Inferior parietal cortex (tissue), 1 donor: ENCODE measurements around the gene CD63.
A peak's percentile ranks its signal among the peaks of the same experiment; 100 is the strongest.

Experiments
- DNase-seq: peaks from one replicate; pipeline ENCODE4 v3.0.0-alpha.2; 2016; ENCODE audit errors: extremely low spot score

CD63 gene

DNA sequence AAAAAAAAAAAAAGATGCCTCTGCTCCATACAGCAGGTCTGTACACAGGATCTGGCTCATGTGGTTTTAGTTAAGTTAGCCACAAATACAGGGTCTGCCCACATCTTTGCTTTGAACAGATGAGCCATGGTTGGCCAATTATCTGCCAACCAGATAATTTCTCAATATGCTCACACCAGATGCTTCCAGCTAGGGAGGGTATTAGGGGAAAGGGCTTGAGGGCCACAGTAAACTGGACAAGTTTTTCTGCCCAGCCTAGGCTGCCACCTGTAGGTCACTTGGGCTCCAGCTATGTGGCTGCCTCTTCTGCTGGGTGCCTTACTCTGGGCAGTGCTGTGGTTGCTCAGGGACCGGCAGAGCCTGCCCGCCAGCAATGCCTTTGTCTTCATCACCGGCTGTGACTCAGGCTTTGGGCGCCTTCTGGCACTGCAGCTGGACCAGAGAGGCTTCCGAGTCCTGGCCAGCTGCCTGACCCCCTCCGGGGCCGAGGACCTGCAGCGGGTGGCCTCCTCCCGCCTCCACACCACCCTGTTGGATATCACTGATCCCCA lies 7.8 kb downstream of the CD63 start:
- no peak for DNase-seq

DNA sequence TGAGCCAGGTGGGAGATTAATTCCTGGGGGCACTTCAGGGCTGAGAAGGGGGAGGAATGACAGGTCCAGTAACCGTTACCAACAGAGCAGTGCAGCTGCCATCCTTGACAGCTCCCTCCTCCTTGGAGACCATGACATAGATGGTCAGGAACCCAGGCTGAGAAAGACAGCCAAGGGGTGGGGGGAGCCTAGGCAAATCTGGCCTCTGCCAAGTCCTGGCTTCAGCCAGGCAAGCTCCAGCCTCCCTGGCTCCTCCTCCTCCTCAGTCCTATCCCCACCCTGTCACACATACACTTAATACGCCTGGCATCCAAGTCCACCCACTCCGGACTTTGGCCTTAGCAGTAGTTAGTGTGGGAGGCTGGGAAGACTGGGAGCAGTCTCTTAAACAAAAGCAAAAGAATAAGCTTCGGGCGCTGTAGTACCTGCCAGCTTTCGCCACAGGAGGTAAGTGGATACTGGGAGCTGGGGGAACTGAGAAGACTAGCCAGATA lies 8.7 kb downstream of the CD63 start, which contains the start of gene RDH5:
TSS of gene RDH5 (plus strand) at position 323 of the 494 bp plus-strand sequence. CDS start 792 bp downstream, outside the sequence.
- no peak for DNase-seq

DNA sequence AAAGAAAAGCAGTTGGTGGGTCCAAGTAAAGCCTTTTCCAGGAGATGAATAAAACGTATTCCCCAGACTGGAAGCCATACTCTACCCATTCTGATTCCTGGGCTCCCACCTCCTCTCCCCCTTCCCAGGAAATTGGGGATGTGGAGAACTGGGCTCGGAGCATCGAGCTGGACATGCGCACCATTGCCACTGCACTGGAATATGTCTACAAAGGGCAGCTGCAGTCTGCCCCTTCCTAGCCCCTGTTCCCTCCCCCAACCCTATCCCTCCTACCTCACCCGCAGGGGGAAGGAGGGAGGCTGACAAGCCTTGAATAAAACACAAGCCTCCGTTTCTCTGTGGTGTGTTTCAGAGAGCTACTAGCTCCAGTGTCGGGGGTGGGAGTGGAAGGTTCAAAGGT lies 9.4 kb downstream of the CD63 start:
- no peak for DNase-seq

DNA sequence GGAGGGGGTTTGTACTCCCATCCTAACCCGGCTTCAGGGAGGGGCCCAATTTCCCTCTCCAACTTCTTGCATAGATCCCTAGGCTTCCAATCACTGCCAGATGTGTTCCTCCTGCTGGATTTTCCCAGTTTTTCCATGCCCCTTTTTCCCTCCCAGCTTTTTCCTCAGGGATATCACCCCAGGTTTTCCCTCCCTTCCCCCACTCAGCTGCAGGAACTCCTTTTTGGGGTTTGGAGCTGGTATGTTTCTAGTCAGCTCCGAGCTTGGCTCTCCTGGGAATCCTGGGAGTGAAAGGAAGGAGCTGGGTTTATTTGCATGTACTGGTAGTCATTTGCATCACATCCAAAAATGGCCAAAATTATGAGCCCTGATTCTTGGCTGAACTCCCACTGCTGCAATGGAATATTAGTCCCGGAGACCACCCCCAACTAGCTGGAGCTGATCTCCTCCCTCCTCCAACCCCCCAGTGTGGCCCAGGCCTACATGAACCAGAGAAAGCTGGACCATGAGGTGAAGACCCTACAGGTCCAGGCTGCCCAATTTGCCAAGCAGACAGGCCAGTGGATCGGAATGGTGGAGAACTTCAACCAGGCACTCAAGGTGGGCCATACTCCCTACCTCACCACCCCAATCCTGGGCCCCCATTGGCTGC lies 10.1 kb downstream of the CD63 start:
- DNase-seq: no peak

DNA sequence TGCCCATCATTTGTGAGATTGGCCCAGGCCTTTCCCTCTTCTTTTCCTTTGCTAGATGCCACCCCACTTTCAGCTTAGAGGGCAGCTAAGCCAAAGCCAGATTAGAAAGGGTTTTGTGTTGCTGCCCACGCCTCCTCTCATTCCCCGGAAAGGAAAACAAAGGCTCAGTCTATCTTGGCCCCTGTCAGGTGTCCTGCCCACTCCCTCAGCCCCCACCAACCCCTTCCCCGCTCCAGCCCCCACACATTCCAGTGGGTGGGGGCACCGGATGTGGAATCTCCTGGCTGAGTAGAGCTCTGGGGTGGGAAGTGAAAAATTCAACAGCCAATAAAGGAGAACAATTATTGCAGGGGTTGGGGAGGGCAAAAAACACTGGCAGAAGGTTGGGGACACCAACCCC lies 10.8 kb downstream of the CD63 start:
- DNase-seq: no peak

DNA sequence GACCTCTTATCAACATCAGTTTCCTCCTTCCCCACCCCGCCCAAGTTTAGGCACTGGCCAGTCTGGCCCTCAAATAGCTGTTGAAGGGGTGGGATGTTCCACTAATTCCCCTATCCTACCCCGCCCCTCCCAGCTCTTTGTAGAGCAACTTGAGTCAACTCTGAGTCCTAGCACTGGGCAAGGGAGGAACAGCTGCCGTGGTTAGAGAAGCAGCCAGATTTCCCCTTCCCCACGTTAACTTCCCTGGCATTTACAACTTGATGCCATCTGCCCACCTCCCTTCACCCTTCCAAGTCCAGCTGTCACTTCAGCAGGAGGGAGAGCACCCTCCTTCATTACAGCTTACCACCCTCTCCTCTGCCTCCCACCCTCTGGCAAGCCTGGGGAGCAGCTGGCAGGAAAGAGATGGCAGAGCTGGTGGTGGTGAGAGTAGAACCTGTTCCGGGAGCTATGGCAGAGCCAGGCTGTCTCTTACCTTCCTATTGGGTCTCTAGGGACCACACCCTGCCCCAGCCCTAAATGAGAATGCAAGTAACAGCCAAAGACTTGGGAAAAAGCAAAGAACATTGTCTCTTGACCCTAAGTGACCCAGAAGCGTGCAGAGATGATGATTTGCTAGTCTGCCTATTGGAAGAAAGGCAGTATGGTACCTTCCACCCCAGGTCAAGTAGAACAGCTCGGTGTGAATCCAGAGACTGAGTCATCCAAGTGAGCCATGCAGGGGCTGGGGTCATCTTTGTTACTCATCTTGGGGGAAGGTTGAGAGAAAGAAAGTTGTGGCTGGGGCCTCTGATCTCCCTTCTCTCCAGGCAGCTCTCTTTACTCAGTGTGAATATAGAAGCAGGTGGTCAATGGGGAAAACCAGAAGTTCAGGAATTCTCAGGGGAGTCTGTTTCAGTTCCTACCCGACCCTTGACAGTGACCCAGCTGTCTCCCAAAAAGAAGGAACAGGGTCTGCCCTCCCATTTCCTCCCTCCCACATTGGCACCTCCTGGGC lies 11.5 kb downstream of the CD63 start:
- no peak for DNase-seq

DNA sequence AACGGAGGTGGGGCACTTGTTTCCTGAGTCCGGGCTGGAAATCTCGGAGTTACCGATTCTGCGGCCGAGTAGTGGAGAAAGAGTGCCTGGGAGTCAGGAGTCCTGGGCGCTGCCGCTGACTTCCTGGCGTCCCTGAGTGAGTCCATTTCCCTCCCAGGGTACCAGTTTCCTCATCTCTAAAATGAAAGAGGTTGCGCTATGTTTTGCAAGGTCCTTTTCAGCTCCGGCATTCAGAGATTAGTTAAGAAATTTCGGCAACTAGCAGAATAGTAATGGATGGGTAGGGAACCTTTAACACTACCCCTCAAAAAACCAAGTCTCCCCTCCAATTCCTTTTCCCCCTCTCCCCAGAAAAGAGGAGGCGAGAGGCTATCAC lies 12.2 kb downstream of the CD63 start:
- no peak for DNase-seq

DNA sequence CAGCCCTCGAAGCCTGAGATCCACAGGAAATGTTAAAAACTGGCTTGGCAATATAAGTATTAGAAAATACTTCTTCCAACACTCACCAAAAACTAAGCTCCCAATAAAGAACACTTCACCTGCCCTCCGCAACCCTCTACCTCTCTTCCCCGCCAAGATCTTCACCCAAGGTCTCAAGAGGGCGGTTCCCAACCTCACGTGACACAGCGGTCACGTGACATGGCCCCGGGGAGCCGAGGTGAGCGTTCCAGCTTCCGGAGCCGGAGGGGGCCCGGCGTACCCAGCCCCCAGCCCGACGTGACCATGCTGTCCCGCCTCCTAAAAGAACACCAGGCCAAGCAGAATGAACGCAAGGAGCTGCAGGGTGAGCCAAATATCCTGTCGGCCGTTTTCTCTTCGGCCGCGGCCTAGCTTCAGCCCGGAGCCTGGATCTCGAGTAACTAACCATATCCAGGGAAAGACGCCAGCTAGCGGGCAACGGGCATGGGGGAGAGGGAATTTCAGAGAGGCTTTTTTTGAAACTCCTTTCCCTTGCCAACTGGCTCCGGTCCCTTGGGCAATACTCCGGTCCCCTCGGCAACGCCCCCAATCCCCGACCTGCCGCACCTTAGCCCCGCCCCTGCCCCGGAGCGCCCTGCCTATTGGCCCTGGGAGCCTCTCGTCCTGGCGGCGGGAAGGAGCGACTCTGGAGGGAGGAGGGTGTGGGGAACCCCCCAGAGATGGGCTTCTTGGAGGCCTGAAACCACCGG lies 12.8 kb downstream of the CD63 start, which contains the start of gene BLOC1S1:
TSS of gene BLOC1S1 (plus strand) at position 214 of the 749 bp plus-strand sequence. CDS start at position 220, 6 bp downstream.
- peak; percentile 96 for DNase-seq

DNA sequence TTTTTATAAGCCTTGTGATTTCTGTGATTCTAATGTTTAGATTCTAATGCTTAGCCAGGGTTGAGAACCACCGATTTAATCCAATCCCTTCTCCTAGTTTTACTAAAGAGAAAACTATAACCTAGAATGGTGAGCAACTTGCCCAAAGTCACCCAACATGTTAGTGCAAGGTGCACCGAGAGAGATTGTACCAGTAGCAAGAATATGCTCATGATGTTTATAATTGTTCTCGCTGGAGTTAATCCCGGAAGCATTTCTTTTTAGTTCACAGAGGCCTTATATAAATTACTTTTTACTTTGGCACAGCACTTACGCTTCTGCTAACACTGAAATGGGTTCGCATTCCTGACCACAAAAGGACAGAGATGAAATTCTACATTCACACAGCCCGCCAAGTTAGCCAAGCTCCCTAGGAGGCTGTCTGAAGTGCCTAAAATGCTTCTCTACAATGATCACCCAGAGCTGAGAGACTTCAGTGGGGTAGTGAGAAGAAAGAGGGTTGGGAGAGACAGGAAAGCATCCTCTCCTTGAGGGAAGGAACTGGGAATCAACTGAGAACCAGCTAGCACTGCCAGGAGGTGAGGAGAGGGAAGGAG lies 13.5 kb downstream of the CD63 start:
- no peak for DNase-seq

DNA sequence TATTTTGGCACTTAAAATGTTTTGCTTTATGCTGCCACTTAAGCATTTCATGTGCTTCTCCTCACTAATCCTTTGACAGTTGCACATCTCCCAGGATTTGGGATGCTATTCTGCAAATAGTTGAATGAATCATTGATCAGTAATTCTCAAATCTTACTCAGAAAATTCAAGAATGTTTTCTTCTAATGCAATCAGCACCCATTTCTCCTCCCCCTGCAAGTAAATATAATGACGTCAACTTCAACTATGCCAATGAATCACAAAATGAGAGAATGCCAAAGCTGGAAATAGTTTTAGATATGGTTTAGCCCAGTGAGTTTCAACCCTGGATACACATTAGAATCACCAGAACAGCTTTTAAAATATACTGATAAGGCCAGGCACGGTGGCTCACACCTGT lies 15.1 kb downstream of the CD63 start:
- DNase-seq: no peak

DNA sequence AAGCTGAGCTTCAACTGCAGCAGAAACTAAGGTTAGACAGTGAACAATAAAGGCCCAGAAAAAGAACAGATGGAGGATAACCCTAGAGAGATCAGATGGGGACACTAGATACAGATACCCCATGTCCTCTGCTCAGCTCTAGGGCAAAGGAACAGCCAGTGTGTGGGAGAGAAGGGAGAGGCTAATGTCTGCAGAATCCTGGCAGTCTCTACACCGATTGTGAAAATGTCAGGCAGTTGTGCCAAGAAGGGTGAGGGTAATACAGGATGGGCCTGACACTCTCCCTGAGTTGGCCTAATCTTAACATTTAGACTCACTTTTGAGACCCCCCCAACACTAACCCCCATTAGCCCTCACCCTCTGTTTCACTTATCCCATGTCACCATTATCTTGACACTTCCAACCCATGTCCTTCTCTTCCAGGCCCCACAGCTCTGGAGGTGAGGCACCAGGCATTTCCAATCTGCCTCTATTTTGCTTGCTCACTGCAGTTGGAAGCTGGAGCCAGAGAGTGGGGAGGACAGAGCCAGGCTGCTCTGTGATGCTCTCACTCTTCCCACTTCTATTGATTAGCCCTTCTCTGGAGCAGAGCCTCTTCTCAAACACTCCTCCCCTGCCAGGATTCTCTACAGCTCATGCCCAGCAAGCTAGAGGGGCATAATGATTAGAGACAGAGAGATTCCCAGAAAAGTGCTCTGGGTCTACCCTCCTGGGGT lies 16.0 kb downstream of the CD63 start:
- DNase-seq: no peak

DNA sequence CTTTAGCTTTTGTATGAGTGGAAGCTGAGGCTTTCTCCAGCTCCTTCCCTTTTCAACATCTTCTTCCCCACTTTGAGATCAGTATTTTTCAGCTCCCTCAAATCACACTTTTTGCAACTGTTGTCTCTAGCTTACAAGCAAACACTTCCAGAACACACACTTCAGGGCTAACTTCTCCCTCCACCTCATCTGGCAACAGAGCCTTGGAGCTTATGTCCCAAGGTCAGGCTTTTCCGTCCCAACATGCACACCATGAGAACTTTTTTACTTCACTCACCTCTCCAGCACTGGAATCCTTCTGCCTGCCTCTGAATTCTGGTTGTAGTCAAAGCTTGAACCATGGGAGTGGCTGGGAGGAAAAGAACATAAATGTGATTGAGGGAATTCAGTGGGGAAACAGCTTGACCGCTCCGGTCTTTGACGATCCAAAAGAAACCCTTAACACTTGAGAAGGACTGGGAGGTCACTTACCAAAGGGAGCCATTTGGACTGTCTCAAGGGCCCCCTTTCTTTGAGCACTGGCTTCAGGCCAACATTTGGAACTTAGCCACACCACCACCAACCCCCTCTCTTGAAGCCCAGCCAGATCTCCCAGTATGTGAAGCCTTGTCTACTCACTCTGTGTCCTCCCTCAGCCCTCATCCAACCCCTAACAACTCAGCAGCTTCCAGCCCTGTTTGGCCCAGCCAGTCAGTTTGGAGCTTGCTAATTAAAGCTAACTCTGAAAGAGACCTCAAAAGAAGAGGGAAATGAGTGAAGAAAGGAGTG lies 16.8 kb downstream of the CD63 start:
- no peak for DNase-seq

DNA sequence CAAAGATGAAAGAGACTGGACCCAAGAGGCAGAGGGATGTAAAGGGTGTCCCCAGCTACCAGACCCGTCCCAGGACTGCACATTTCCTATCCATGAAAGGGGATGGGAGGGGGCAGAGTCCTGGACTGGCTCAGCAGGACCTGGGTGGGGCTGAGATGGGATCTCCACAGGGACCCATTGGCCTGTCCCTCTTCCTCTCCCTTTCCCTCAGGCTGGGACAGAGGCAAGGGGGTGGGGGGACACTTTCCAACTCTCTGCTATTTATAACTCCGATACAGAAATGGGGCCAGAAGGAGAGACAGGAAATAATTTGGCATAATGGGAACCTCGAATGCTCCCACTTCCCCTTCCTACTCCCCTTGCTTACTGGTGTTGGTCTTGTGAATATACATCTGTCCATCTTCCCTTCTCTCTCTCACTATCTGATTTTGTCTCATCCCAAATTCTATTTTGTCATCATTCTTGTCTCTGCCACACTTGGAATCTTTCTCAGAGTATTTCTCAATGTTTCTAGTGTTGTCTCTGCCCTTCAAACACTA lies 20.0 kb downstream of the CD63 start:
- no peak for DNase-seq

DNA sequence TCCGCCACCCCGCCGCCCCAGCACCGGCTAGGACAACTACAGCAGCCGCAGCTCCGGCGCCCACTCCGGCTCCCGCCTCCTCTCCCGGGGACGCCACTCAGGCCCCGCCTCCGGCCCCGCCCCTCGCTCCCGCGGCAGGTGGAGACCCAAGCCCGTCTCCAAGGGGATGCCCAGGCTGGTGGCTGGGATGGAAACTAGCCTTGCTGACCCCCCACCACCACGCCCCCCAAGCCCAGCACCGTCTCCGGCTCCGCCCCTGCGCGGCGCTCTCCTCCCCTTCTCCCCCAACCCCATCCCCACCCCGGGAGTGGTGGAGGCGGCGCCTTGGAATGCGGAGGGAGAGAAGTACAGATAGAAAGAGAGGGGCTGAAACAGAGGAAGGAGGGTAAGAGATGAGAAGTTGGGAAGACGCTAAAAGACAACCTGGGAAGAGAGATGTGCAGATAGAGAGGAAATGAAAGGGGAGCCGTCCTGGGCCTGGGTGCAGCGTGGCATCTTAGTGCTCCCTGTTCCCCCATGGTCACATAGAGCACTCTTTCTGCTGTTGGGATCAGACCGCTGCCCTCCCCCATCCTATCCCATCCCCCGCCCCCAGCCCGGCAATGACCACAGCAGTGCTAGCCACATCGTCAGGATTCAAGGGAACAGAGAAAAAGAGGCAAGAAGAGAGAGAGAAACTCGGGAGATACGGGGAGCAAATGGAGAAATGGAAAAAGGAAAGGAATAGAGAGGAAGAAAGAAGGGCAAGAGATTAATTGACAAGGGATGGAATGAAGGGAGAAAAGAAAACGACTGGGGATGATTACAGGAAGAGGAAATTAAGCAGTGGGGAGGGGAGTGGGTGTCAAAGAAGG lies 20.7 kb downstream of the CD63 start, which contains the start of gene ITGA7:
TSS of gene ITGA7 (minus strand) at position 64 of the 854 bp plus-strand sequence. CDS start 222 bp downstream, outside the sequence.
- DNase-seq: no peak

DNA sequence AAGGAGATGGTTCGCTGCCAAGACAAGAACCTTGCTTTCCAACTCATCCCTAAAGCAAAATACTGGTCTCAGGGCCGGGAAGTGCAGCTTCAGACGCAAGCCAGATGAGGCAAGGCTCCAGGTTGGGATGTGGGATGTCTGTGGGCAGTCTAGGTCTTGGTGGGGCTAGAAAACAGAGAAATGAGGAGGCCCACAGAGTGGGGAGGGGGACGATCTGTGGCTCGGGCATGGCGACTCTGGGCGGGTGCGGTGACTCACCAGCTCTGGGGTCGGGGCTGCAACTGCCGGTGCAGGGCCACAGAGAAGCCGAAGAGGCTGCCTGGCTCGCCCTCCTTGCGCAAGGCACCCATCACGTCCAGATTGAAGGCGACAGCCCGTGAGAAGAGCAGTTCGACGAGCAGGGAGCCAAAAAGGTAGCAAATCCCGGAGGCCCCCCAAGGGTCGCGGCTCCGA lies 21.6 kb downstream of the CD63 start:
- DNase-seq: no peak

DNA sequence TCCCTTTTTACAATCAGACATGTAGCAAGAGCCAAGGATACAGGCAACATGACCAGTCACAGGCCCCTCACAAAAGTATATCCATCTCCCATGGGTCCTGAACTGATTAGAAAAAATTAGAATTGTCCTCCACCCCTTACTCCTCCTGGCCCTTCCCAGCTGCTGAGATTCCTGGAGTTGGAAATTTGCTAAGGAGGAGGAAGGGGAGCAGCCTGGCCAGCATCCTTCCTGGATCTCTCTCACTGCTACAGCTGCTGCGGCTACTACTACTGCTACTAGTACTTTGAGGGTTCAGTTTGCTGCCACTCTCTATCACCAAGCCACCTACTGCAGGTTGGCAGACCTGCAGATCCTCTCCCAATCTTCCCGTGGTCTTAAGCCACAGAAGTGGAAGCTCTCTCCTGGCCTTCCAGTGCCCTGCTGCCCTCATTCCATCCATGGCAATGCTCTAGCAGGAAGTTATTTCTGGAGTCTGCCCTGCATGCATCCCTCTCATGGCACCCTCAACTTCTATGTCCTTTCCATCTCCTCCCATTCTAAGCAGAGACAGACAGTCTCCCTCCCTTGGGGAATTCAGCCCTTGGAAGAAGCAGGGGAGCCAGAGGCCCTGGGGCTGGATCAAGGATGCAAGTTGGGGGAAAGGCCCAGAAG lies 22.1 kb downstream of the CD63 start:
- no peak for DNase-seq

DNA sequence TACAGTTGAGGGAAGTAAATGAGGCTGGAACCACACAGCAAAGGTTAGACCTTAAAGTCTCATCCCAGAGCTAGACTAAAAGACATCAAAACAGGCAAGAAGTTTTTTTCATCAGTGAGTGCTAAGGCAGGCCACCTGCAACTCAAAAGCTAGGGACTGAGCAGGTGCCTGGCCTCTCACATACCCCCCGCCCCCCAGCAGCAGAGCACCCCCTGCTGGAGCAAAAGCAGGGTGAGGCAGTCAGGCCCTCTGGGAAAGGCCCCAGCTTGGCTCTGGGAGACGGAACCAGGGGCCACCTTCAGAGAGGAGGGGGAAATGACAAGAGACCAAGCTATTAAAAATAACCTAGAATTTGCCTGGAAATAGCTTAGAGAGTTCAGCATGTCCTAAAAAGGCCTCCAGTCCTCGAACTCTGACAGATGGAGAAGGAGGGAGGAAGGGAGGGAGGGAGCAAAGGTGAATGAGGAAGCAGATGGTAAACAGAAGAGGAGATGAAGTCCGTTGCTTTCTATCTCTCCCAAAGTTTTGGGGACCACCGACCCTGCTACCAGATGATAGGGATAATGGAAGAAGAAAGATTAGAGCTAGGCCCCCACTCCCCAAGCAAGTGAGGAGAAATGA lies 22.9 kb downstream of the CD63 start:
- no peak for DNase-seq
